MCF 10A (cell line): ENCODE results near the gene FERMT2. TPM values are rescaled to one million over a fixed set of nuclear protein-coding genes. Genes with fewer than 3 reads are reported as not detected.

Experiments
- Bru-seq: library from RNA; stranded (reverse); fragments of 400-500 nt; gene quantifications from one replicate; lab custom pipeline; 2021; lab: Mats Ljungman, UMichigan
- BruChase-seq, 2 experiments: library from RNA; stranded (reverse); fragments of 400-500 nt; gene quantifications; one replicate each; lab custom pipeline; 2021; lab: Mats Ljungman, UMichigan
- BruUV-seq: library from RNA; stranded (reverse); fragments of 400-500 nt; replicated peaks from 2 replicates; lab custom pipeline; 2021; lab: Mats Ljungman, UMichigan
- CTCF ChIA-PET: fragments of 300-600 bp; sonication (Branson Sonifier 250); formaldehyde crosslinking; extraction: SDS; loops from one replicate; lab custom pipeline; 2021; ENCODE audit warnings: antibody characterized with exemption, inconsistent platforms; lab: Yijun Ruan, JAX
- POLR2A ChIA-PET: fragments of 300-600, 350-650 bp; sonication (Branson Sonifier 250); formaldehyde crosslinking; extraction: SDS; loops from one replicate; lab custom pipeline; 2020; ENCODE audit warnings: antibody characterized with exemption, inconsistent platforms; lab: Yijun Ruan, JAX
- DNase-seq: peaks from one replicate; pipeline ENCODE4 v3.0.0-alpha.2; 2018; ENCODE audit not compliant: unreplicated experiment
- H3K27ac Mint-ChIP-seq: one replicate; pipeline ENCODE4 v1.8.0; 2022; ENCODE audit warnings: mild to moderate bottlenecking, low read depth, mixed read lengths; ENCODE audit not compliant: unreplicated experiment
- H3K27me3 Mint-ChIP-seq: one replicate; pipeline ENCODE4 v1.8.0; 2022; ENCODE audit warnings: mixed read lengths; ENCODE audit not compliant: insufficient read depth, unreplicated experiment
- H3K36me3 Mint-ChIP-seq: one replicate; pipeline ENCODE4 v1.8.0; 2022; ENCODE audit warnings: mild to moderate bottlenecking, moderate library complexity, mixed read lengths; ENCODE audit not compliant: insufficient read depth, unreplicated experiment
- H3K4me1 Mint-ChIP-seq: one replicate; pipeline ENCODE4 v1.8.0; 2022; ENCODE audit warnings: mixed read lengths; ENCODE audit not compliant: insufficient read depth, unreplicated experiment
- H3K4me3 Mint-ChIP-seq: one replicate; pipeline ENCODE4 v1.8.0; 2022; ENCODE audit warnings: mild to moderate bottlenecking, moderate library complexity, mixed read lengths; ENCODE audit not compliant: unreplicated experiment
- H3K9me3 Mint-ChIP-seq: one replicate; pipeline ENCODE4 v1.8.0; 2022; ENCODE audit warnings: mixed read lengths; ENCODE audit not compliant: unreplicated experiment
- CTCF ChIP-seq: fragments of 200-600 bp; IDR thresholded peaks from one replicate; pipeline ENCODE4 v1.8.0; 2022; ENCODE audit warnings: antibody characterized with exemption, mild to moderate bottlenecking; ENCODE audit not compliant: unreplicated experiment
- intact Hi-C: fragments of 100-400 bp; cut with micrococcal nuclease; formaldehyde crosslinking; loops from 2 replicates; pipeline ENCODE4 v1.14.1; 2022
- long read RNA-seq: library from polyadenylated mRNA; stranded (forward); transcript quantifications from one replicate; pipeline ENCODE4 v2.0.0, GENCODE V29; 2022
- total RNA-seq: library from RNA; stranded (reverse); gene quantifications from 2 replicates; pipeline ENCODE4 v1.2.3, GENCODE V29; 2022

Gene FERMT2, protein sequence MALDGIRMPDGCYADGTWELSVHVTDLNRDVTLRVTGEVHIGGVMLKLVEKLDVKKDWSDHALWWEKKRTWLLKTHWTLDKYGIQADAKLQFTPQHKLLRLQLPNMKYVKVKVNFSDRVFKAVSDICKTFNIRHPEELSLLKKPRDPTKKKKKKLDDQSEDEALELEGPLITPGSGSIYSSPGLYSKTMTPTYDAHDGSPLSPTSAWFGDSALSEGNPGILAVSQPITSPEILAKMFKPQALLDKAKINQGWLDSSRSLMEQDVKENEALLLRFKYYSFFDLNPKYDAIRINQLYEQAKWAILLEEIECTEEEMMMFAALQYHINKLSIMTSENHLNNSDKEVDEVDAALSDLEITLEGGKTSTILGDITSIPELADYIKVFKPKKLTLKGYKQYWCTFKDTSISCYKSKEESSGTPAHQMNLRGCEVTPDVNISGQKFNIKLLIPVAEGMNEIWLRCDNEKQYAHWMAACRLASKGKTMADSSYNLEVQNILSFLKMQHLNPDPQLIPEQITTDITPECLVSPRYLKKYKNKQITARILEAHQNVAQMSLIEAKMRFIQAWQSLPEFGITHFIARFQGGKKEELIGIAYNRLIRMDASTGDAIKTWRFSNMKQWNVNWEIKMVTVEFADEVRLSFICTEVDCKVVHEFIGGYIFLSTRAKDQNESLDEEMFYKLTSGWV
- 62.2 and 62.7 TPM in 2 replicates for total RNA-seq
- percentile 87 among the genes with signal in this experiment for Bru-seq, nascent RNA
- BruChase-seq, experiment 1, labeled RNA remaining after a 6-hour chase = percentile 79 among the genes with signal in this experiment
- percentile 83 among the genes with signal in this experiment for BruChase-seq, experiment 2, labeled RNA remaining after a 2-hour chase
- long read RNA-seq, transcript FERMT2-201 (15 exons, 3,338 nt) = major isoform, 64 of 107 reads
- long read RNA-seq, partial matches to known transcripts = 33 of 107 reads
- long read RNA-seq, other reads (novel, unspliced or antisense) = 10 of 107 reads

GRCh38 chr14:52950898-52951680, at the start of gene FERMT2:
Gene FERMT2 (minus strand): TSS chr14:52951050. CDS start chr14:52950568, 482 bp downstream.
- DNase-seq = peak; percentile 84
- intact Hi-C loops = loop anchor here (1.0 to 2.0 kb wide), 2 partner anchors 78 to 117 kb away; no protein-coding TSS in a partner anchor
- H3K36me3 Mint-ChIP-seq = peaks cover 20% of the 10 kb centered on the region

GRCh38 chr14:52998376-52999015, 47.6 kb upstream of the FERMT2 start:
- no peak for TF ChIP-seq CTCF
- intact Hi-C loops = no loop called here
- Mint-ChIP-seq H3K36me3 (no peaks in the 10 kb centered on the region), H3K27ac (no peak overlapping the region), H3K4me3 (no peak overlapping the region), H3K27me3 (no peaks in the 10 kb centered on the region), H3K9me3 (no peaks in the 10 kb centered on the region), H3K4me1 (no peaks in the 10 kb centered on the region)
- ChIA-PET CTCF (interaction anchor here (0.6 kb wide), 1 partner anchor 131 kb away, joined by 3 read pairs; no protein-coding TSS in a partner anchor), POLR2A (interaction anchor here (1.3 kb wide), 1 partner anchor 11 kb away, joined by 3 read pairs; no protein-coding TSS in a partner anchor)
- no TSS peak for BruUV-seq
- no peak for DNase-seq

More at GRCh38 chr14:52950898-52951680, at the start of gene FERMT2:
- Mint-ChIP-seq H3K4me1 (peaks cover 16% of the 10 kb centered on the region), H3K4me3 (peak within 1 kb of the TSS; percentile 94), H3K9me3 (no peaks in the 10 kb centered on the region), H3K27me3 (no peaks in the 10 kb centered on the region), H3K27ac (peak within 1 kb of the TSS; percentile 90)
- no peak for TF ChIP-seq CTCF
- POLR2A ChIA-PET = interaction anchor here (0.6 to 4.7 kb wide), 21 partner anchors 9 to 276 kb away, joined by 3 to 38 read pairs (median 5); partner anchors contain the start of gene STYX
- no TSS peak for BruUV-seq
- CTCF ChIA-PET = interaction anchor here (0.8 to 2.3 kb wide), 14 partner anchors 10 to 353 kb away, joined by 3 to 20 read pairs (median 4); no protein-coding TSS in a partner anchor

DNA sequence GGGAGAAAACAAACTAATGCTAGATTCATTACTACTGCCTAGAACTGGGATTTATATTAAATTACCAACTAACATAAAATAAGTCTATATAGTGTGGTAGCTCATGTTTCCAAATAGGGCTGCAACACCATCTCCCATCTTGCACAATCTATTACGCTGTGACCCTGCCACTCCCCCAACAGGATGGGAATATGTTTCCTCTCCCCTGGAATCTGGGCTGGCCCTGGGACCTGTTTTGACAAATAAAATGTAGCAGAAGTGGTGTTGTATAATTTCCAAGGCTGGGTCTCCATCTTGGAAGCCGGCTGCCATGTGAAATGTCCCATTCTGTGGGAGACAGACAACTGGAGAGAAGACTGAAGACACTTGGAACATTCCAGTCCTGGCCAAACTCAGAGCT, 45.6 kb upstream of the FERMT2 start:
- H3K9me3 Mint-ChIP-seq = no peaks in the 10 kb centered on the region
- no peaks in the 10 kb centered on the region for H3K4me1 Mint-ChIP-seq
- no peak overlapping the region for H3K4me3 Mint-ChIP-seq
- no peak for TF ChIP-seq CTCF
- H3K36me3 Mint-ChIP-seq = no peaks in the 10 kb centered on the region
- H3K27me3 Mint-ChIP-seq = no peaks in the 10 kb centered on the region
- intact Hi-C loops = no loop called here
- no peak for DNase-seq
- no TSS peak for BruUV-seq
- CTCF ChIA-PET = interaction anchor here (0.8 to 1.1 kb wide), 3 partner anchors 15 to 173 kb away, joined by 3 read pairs; no protein-coding TSS in a partner anchor
- H3K27ac Mint-ChIP-seq = no peak overlapping the region
- POLR2A ChIA-PET = interaction anchor here (0.6 to 1.2 kb wide), 2 partner anchors 12 to 16 kb away, joined by 3 to 4 read pairs; no protein-coding TSS in a partner anchor
